LNCaP clone FGC (cell line): Measurements from ENCODE around the gene BRCA1.
"Not testable (repeated sequence)": the region's sequence is repeated elsewhere in the genome, so short reads cannot be mapped to it uniquely, and the experiment has no call there.

ENCODE experiments used
- DNase-seq: peaks from one replicate; pipeline ENCODE4 v3.0.0-alpha.2; 2011; ENCODE audit warnings: low read depth
- H3K4me3 ChIP-seq: 2 replicates; pipeline ENCODE4 v1.5.1; 2011; ENCODE audit warnings: mild to moderate bottlenecking, low read depth, low read length, control low read depth
- CTCF ChIP-seq: IDR thresholded peaks from 2 replicates; pipeline ENCODE4 v1.5.1; 2012; ENCODE audit warnings: mild to moderate bottlenecking; ENCODE audit not compliant: control insufficient read depth, insufficient read depth; ENCODE audit errors: extremely low read depth

BRCA1 gene

GRCh38 chr17:43155666-43156065 is 30.5 kb upstream of the BRCA1 start:
- DNase-seq = no peak
- no peak for TF ChIP-seq CTCF
- H3K4me3 ChIP-seq = no peak overlapping the region

- not testable (repeated sequence) for H3K4me3 ChIP-seq, DNase-seq
Observed at GRCh38 chr17:43153197-43153835, 28.2 kb upstream of the BRCA1 start.

- DNase-seq = no peak
- H3K4me3 ChIP-seq = no peak overlapping the region
- TF ChIP-seq CTCF = no peak
Observed at GRCh38 chr17:43151880-43152456, 26.8 kb upstream of the BRCA1 start.

- no peak for TF ChIP-seq CTCF
- H3K4me3 ChIP-seq = no peak overlapping the region
- no peak for DNase-seq
Observed at GRCh38 chr17:43146649-43147048, 21.5 kb upstream of the BRCA1 start.

GRCh38 chr17:43143201-43143600 is 18.0 kb upstream of the BRCA1 start:
- H3K4me3 ChIP-seq = no peak overlapping the region
- no peak for DNase-seq
- no peak for TF ChIP-seq CTCF

- no peak overlapping the region for H3K4me3 ChIP-seq
- no peak for DNase-seq
- TF ChIP-seq CTCF = no peak
Observed at GRCh38 chr17:43142153-43142552, 17.0 kb upstream of the BRCA1 start.

- TF ChIP-seq CTCF = no peak
- no peak for DNase-seq
Observed at GRCh38 chr17:43140396-43141332, 15.5 kb upstream of the BRCA1 start.

GRCh38 chr17:43138531-43138930 is 13.4 kb upstream of the BRCA1 start:
- H3K4me3 ChIP-seq, DNase-seq: not testable (repeated sequence)

More at GRCh38 chr17:43140396-43141332, 15.5 kb upstream of the BRCA1 start:
- no peak overlapping the region for H3K4me3 ChIP-seq

GRCh38 chr17:43136574-43136973 is 11.4 kb upstream of the BRCA1 start:
- not testable (repeated sequence) for DNase-seq, H3K4me3 ChIP-seq
